SK-N-SH treated with all-trans-retinoic acid at 6 μM for 48 hours (cell line): ENCODE data around the gene ACO2.
"Not testable (repeated sequence)": the region's sequence is repeated elsewhere in the genome, so short reads cannot be mapped to it uniquely, and the experiment has no call there.

ENCODE experiments used
- ATAC-seq: fragments of 200-7000 bp; cut with Tn5 transposase; 3 replicates; pipeline ENCODE4 v1.9.1; 2020; ENCODE audit warnings: mild to moderate bottlenecking, moderate library complexity
- ARNTL ChIP-seq: fragments of 450-650 bp; formaldehyde crosslinking; IDR thresholded peaks from 2 replicates; pipeline ENCODE4 v1.5.0; 2020; ENCODE audit warnings: low read depth, mild to moderate bottlenecking, moderate library complexity, borderline replicate concordance
- BACH2 ChIP-seq: fragments of 250-450 bp; sonication (Bioruptor Pico); IDR thresholded peaks from 2 replicates; pipeline ENCODE4 v1.9.0; 2021; ENCODE audit warnings: mild to moderate bottlenecking, borderline replicate concordance
- CSDC2 ChIP-seq: fragments of 250-450 bp; sonication (Bioruptor Pico); IDR thresholded peaks from 2 replicates; pipeline ENCODE4 v1.5.0; 2020; ENCODE audit warnings: mild to moderate bottlenecking, moderate library complexity
- ESRRG ChIP-seq: fragments of 250-450 bp; sonication (Bioruptor Pico); IDR thresholded peaks from 2 replicates; pipeline ENCODE4 v1.6.1; 2021; ENCODE audit warnings: mild to moderate bottlenecking
- GLIS3 ChIP-seq: fragments of 250-450 bp; sonication (Bioruptor Pico); IDR thresholded peaks from 2 replicates; pipeline ENCODE4 v1.5.0; 2020; ENCODE audit warnings: mild to moderate bottlenecking, moderate library complexity
- ISL1 ChIP-seq: fragments of 250-450 bp; sonication (Bioruptor Pico); IDR thresholded peaks from 2 replicates; pipeline ENCODE4 v2.1.2; 2022; ENCODE audit warnings: mild to moderate bottlenecking, moderate library complexity
- OSR1 ChIP-seq: fragments of 250-450 bp; sonication (Bioruptor Pico); IDR thresholded peaks from 2 replicates; pipeline ENCODE4 v1.8.0; 2022; ENCODE audit warnings: moderate library complexity, mild to moderate bottlenecking, inconsistent platforms
- PPARA ChIP-seq: fragments of 250-450 bp; sonication (Bioruptor Pico); IDR thresholded peaks from 2 replicates; pipeline ENCODE4 v1.5.0; 2020; ENCODE audit warnings: mild to moderate bottlenecking, borderline replicate concordance
- RARB ChIP-seq: fragments of 250-450 bp; sonication (Bioruptor Pico); IDR thresholded peaks from 2 replicates; pipeline ENCODE4 v1.8.0; 2021; ENCODE audit warnings: mild to moderate bottlenecking, moderate library complexity
- SNAI2 ChIP-seq: fragments of 250-450 bp; sonication (Bioruptor Pico); IDR thresholded peaks from 2 replicates; pipeline ENCODE4 v1.5.0; 2020; ENCODE audit warnings: mild to moderate bottlenecking, moderate library complexity
- TCF4 ChIP-seq: fragments of 250-450 bp; sonication (Bioruptor Pico); IDR thresholded peaks from 2 replicates; pipeline ENCODE4 v1.8.0; 2021; ENCODE audit warnings: mild to moderate bottlenecking, moderate library complexity, borderline replicate concordance
- TOX ChIP-seq: fragments of 250-450 bp; sonication (Bioruptor Pico); IDR thresholded peaks from 2 replicates; pipeline ENCODE4 v1.8.0; 2021; ENCODE audit warnings: mild to moderate bottlenecking, moderate library complexity, borderline replicate concordance
- ZC3H10 ChIP-seq: fragments of 250-450 bp; sonication (Bioruptor Pico); IDR thresholded peaks from 2 replicates; pipeline ENCODE4 v1.5.1; 2021; ENCODE audit warnings: mild to moderate bottlenecking, moderate library complexity
- ZFP3 ChIP-seq: fragments of 250-450 bp; sonication (Bioruptor Pico); IDR thresholded peaks from 2 replicates; pipeline ENCODE4 v1.5.0; 2020; ENCODE audit warnings: mild to moderate bottlenecking, moderate library complexity
- ZFP30 ChIP-seq: fragments of 450-650 bp; formaldehyde crosslinking; IDR thresholded peaks from 2 replicates; pipeline ENCODE4 v1.5.0; 2022; ENCODE audit warnings: mild to moderate bottlenecking, moderate library complexity
- ZNF565 ChIP-seq: fragments of 450-650 bp; formaldehyde crosslinking; conservative IDR thresholded peaks from 2 replicates; pipeline ENCODE4 v1.5.0; 2020; ENCODE audit warnings: low read depth, mild to moderate bottlenecking, moderate library complexity
- ZNF70 ChIP-seq: fragments of 450-650 bp; formaldehyde crosslinking; IDR thresholded peaks from 2 replicates; pipeline ENCODE4 v1.5.0; 2020; ENCODE audit warnings: mild to moderate bottlenecking, moderate library complexity
- ZNF8 ChIP-seq: fragments of 450-650 bp; formaldehyde crosslinking; IDR thresholded peaks from 2 replicates; pipeline ENCODE4 v1.5.0; 2020; ENCODE audit warnings: mild to moderate bottlenecking, moderate library complexity
- TF ChIP-seq, protein P1 (sequence below): fragments of 250-450 bp; sonication (Bioruptor Pico); IDR thresholded peaks from 2 replicates; pipeline ENCODE4 v1.5.0; 2020; ENCODE audit warnings: mild to moderate bottlenecking, moderate library complexity
- TF ChIP-seq, protein P2 (sequence below): fragments of 250-450 bp; sonication (Bioruptor Pico); IDR thresholded peaks from 2 replicates; pipeline ENCODE4 v1.8.0; 2020; ENCODE audit warnings: mild to moderate bottlenecking, moderate library complexity, borderline replicate concordance
- TF ChIP-seq, protein P3 (sequence below): fragments of 250-450 bp; sonication (Bioruptor Pico); IDR thresholded peaks from 2 replicates; pipeline ENCODE4 v1.5.1; 2020; ENCODE audit warnings: low read depth, mild to moderate bottlenecking, moderate library complexity
- TF ChIP-seq, protein P4 (sequence below): fragments of 250-450 bp; sonication (Bioruptor Pico); IDR thresholded peaks from 2 replicates; pipeline ENCODE4 v1.5.1; 2021; ENCODE audit warnings: mild to moderate bottlenecking, moderate library complexity

The ACO2 gene

GRCh38 chr22:41459431-41459830 lies 9.5 kb upstream of the ACO2 start:
- ATAC-seq: no peak
- TF ChIP-seq TCF4 (CRISPR knock-in tag): no peak
- TF ChIP-seq, protein P1, sequence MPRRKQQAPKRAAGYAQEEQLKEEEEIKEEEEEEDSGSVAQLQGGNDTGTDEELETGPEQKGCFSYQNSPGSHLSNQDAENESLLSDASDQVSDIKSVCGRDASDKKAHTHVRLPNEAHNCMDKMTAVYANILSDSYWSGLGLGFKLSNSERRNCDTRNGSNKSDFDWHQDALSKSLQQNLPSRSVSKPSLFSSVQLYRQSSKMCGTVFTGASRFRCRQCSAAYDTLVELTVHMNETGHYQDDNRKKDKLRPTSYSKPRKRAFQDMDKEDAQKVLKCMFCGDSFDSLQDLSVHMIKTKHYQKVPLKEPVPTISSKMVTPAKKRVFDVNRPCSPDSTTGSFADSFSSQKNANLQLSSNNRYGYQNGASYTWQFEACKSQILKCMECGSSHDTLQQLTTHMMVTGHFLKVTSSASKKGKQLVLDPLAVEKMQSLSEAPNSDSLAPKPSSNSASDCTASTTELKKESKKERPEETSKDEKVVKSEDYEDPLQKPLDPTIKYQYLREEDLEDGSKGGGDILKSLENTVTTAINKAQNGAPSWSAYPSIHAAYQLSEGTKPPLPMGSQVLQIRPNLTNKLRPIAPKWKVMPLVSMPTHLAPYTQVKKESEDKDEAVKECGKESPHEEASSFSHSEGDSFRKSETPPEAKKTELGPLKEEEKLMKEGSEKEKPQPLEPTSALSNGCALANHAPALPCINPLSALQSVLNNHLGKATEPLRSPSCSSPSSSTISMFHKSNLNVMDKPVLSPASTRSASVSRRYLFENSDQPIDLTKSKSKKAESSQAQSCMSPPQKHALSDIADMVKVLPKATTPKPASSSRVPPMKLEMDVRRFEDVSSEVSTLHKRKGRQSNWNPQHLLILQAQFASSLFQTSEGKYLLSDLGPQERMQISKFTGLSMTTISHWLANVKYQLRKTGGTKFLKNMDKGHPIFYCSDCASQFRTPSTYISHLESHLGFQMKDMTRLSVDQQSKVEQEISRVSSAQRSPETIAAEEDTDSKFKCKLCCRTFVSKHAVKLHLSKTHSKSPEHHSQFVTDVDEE: no peak
- TF ChIP-seq SNAI2 (CRISPR knock-in tag): no peak
- TF ChIP-seq TOX (CRISPR knock-in tag): no peak
- TF ChIP-seq ZNF565 (CRISPR knock-in tag): no peak
- no peak for TF ChIP-seq ZNF8 (CRISPR knock-in tag)
- TF ChIP-seq, protein P2, sequence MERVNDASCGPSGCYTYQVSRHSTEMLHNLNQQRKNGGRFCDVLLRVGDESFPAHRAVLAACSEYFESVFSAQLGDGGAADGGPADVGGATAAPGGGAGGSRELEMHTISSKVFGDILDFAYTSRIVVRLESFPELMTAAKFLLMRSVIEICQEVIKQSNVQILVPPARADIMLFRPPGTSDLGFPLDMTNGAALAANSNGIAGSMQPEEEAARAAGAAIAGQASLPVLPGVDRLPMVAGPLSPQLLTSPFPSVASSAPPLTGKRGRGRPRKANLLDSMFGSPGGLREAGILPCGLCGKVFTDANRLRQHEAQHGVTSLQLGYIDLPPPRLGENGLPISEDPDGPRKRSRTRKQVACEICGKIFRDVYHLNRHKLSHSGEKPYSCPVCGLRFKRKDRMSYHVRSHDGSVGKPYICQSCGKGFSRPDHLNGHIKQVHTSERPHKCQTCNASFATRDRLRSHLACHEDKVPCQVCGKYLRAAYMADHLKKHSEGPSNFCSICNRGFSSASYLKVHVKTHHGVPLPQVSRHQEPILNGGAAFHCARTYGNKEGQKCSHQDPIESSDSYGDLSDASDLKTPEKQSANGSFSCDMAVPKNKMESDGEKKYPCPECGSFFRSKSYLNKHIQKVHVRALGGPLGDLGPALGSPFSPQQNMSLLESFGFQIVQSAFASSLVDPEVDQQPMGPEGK (CRISPR knock-in tag): no peak
- TF ChIP-seq ESRRG (CRISPR knock-in tag): no peak
- no peak for TF ChIP-seq PPARA
- no peak for TF ChIP-seq ISL1 (CRISPR knock-in tag)
- TF ChIP-seq CSDC2 (CRISPR knock-in tag): no peak
- no peak for TF ChIP-seq RARB (CRISPR knock-in tag)
- no peak for TF ChIP-seq ZFP3 (CRISPR knock-in tag)
- no peak for TF ChIP-seq ZFP30 (CRISPR knock-in tag)
- TF ChIP-seq GLIS3: no peak
- TF ChIP-seq, protein P3, sequence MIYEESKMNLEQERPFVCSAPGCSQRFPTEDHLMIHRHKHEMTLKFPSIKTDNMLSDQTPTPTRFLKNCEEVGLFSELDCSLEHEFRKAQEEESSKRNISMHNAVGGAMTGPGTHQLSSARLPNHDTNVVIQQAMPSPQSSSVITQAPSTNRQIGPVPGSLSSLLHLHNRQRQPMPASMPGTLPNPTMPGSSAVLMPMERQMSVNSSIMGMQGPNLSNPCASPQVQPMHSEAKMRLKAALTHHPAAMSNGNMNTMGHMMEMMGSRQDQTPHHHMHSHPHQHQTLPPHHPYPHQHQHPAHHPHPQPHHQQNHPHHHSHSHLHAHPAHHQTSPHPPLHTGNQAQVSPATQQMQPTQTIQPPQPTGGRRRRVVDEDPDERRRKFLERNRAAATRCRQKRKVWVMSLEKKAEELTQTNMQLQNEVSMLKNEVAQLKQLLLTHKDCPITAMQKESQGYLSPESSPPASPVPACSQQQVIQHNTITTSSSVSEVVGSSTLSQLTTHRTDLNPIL (CRISPR knock-in tag): no peak
- TF ChIP-seq ARNTL (CRISPR knock-in tag): no peak
- TF ChIP-seq, all 23 proteins: peak for 0

- ATAC-seq: not testable (repeated sequence)
These were observed 8.8 kb upstream of the ACO2 start for GRCh38 chr22:41460071-41460470.

GRCh38 chr22:41461901-41462300 lies 7.0 kb upstream of the ACO2 start:
- ATAC-seq: no peak
- TF ChIP-seq ARNTL (CRISPR knock-in tag) (no peak), ZC3H10 (CRISPR knock-in tag) (no peak), GLIS3 (no peak), TOX (CRISPR knock-in tag) (no peak), BACH2 (no peak), ZNF70 (CRISPR knock-in tag) (no peak), ZFP3 (CRISPR knock-in tag) (no peak), RARB (CRISPR knock-in tag) (no peak), OSR1 (CRISPR knock-in tag) (no peak), CSDC2 (CRISPR knock-in tag) (no peak), ESRRG (CRISPR knock-in tag) (no peak)
- TF ChIP-seq, protein P1: no peak
- TF ChIP-seq, protein P4, sequence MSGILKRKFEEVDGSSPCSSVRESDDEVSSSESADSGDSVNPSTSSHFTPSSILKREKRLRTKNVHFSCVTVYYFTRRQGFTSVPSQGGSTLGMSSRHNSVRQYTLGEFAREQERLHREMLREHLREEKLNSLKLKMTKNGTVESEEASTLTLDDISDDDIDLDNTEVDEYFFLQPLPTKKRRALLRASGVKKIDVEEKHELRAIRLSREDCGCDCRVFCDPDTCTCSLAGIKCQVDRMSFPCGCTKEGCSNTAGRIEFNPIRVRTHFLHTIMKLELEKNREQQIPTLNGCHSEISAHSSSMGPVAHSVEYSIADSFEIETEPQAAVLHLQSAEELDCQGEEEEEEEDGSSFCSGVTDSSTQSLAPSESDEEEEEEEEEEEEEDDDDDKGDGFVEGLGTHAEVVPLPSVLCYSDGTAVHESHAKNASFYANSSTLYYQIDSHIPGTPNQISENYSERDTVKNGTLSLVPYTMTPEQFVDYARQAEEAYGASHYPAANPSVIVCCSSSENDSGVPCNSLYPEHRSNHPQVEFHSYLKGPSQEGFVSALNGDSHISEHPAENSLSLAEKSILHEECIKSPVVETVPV (CRISPR knock-in tag): no peak
